GM21825 (cell line): ENCODE measurements around the gene SULT1A3.
"Not testable (repeated sequence)": the region's sequence is repeated elsewhere in the genome, so short reads cannot be mapped to it uniquely, and the experiment has no call there.

Experiments
- ATAC-seq: cut with Tn5 transposase; IDR thresholded peaks from one replicate; pipeline ENCODE4 v1.9.1; 2021; ENCODE audit warnings: mild to moderate bottlenecking, moderate library complexity; ENCODE audit not compliant: unreplicated experiment

The SULT1A3 gene

GRCh38 chr16:30186782-30187555, 12.1 kb upstream of the SULT1A3 start:
- no peak for ATAC-seq

GRCh38 chr16:30187556-30187865, 11.5 kb upstream of the SULT1A3 start:
- no peak for ATAC-seq

- no peak for ATAC-seq
These were observed 11.0 kb upstream of the SULT1A3 start for GRCh38 chr16:30187971-30188561.

DNA sequence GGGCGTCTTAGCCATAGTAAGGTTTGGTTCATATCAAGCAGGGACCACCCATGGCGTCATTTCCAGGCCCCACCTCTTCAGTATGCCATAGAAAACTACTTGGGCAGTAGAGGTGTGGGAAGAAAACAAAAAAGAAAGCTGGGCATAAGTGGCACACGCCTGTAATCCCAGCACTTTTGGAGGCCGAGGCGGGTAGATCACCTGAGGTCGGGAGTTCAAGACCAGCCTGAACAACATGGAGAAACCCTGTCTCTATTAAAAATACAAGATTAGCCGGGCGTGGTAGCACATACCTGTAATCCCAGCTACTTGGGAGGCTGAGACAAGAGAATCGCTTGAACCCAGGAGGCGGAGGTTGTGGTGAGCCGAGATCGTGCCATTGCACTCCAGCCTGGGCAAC, 7.9 kb upstream of the SULT1A3 start:
- ATAC-seq = not testable (repeated sequence)

GRCh38 chr16:30193098-30193497, 6.0 kb upstream of the SULT1A3 start:
- peak; percentile 14 for ATAC-seq

GRCh38 chr16:30193615-30194014, 5.4 kb upstream of the SULT1A3 start, which contains the start of the genes BOLA2B and SLX1A:
Gene BOLA2B (minus strand): TSS chr16:30193666. CDS start chr16:30193595, 71 bp downstream.
Gene SLX1A (plus strand): TSS chr16:30193875. CDS start chr16:30194085, 210 bp downstream.
- peak; percentile 82 for ATAC-seq

DNA sequence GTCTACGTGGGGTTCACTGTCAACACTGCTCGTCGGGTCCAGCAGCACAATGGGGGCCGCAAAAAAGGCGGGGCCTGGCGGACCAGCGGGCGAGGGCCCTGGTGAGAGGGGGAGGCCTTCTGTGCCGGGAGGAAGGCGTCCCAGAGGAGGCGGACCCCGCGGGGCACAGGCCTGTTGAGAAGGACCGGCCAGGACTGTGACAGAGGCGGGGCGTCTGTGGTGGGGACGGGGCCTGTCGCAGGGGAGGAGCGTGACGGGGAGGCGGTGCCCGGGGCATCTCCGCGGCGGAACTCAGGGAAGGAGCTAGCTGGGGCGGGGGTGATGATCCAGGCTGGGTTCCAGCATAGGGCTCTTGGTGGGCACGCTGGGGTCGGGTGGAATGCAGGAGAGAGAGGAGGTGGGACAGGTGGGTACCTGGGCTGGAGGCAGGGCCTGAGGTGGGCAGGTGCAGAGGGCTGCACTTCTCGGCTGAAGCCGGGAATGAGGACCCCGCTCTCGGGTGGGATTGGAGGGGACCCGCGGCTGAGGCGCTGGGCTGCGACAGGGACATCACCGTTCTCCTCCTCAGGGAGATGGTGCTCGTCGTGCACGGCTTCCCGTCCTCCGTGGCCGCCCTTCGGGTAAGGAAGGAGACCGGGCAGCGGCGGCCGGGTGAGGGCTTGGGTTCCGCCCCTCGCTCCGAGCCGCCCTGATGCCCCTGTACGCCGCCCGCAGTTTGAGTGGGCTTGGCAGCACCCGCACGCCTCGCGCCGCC, 4.7 kb upstream of the SULT1A3 start:
- ATAC-seq = peak; percentile 49

- not testable (repeated sequence) for ATAC-seq
These were observed 2.1 kb upstream of the SULT1A3 start for GRCh38 chr16:30197001-30197400.

DNA sequence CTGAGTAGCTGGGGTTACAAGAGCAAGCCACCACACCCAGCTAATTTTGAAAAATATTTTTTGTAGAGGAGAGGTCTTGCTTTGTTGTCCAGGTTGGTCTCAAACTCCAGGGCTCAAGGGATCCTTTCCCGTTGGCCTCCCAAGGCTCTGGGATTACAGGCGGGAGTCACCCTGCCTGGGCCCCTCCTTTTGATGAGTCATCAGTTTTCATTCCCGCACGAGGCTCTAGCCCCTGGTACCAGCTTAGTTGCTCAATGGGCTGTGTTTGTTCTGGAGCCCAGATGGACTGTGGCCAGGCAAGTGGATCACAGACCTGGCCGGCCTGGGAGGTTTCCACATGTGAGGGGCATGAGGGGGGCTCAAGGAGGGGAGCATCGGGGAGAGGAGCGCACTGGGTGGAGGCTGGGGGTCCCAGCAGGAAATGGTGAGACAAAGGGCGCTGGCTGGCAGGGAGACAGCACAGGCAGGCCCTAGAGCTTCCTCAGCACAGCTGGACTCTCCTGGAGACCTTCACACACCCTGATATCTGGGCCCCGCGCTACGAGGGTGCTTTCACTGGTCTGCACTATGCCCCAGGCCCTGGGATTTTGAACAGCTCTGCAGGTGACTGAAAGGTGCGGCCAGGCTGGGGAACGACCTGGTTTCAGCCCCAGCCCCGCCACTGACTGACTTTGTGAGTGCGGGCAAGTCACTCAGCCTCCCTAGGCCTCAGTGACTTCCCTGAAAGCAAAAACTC, 721 bp downstream of the SULT1A3 start:
- ATAC-seq = not testable (repeated sequence)

GRCh38 chr16:30205541-30206236, 6.6 kb downstream of the SULT1A3 start:
- ATAC-seq = not testable (repeated sequence)

- not testable (repeated sequence) for ATAC-seq
These were observed 7.2 kb downstream of the SULT1A3 start for GRCh38 chr16:30206252-30206651.

DNA sequence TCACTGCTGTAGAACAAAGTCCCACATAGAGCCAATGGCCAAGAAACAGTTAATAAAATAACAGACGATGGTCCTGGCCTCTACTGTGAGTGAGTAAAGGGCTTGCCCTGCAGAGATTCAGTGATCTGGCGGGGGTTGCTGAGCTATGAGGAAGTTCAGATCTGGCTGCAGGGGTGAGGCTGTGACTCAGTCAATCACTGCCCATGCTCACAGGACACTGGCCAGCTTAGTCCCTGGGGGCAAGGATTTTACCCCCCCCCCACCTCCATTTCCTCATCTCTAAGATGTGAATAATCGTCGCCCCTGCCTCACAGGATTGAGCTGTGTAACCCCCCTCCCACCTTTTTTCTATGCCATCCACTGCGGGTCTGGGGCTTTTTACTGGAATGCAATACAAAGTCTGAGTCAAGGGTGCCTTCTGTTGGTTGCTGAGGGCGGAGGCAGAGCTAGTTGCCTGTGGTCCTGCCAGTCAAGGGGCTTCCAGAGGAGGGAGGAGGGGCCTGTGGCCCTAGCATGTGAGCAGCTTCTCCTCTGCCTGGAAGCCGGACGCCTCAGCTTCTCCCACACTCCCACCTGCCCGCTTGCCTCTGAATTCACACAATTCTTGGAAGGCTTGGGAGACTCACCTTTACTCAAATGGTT, 8.1 kb downstream of the SULT1A3 start:
- ATAC-seq = not testable (repeated sequence)

GRCh38 chr16:30209032-30209431, 10.0 kb downstream of the SULT1A3 start:
- ATAC-seq = not testable (repeated sequence)

DNA sequence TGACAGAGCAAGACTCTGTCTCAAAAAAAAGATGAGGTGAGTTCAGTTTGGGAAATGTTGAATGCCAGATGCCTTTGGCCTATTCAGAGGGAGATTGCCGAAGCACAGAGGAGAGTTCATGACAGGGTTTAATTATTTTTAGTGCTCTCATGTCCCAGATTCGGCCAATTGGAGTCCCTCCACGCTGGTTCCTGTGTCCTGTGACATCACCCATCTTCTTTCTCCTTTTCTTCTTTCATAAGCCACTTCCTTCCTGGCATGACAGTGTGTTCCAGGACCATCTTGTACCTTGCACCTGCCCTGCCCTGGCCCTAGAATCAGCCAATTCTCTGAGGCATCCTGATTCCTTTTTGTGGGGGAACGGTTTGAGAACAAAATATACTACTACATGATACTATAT, 12.4 kb downstream of the SULT1A3 start:
- ATAC-seq = not testable (repeated sequence)

DNA sequence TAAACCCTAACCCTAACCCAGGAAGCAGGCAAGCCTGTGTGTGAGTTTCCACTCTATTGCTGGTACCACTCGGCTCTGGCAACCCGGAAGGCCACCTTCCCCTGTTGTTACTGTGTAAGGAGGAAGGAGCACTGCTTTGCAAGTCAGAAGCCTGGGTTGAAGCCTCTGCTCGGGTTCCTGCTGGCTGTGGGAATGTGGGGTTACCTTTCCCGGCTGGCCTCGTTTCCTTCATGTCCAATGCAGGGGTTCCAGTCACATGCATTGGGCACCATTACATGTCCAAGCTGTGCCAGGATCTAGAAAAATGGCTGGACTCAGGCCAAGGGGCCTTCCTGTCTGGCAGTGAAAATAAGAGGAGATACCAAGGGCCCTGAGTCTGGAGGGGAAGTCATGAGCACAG, 18.0 kb downstream of the SULT1A3 start:
- ATAC-seq = not testable (repeated sequence)

DNA sequence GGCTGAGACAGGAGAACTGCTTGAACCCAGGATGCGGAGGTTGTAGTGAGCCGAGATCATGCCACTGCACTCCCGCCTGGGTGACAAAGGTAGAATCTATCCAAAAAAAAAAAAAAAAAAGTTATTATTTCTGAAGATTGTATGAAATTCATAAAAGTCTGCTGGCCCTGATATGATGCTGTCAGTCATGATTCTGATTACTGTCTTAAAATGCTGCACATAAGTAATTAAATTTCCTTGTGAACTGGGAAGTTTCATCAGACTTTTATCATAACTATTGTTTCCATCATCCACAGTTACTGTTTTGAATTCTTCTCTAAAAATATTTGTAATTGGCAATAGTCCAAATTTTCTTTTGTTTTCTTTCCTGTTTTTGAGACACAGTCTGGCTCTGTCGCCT, 49.3 kb downstream of the SULT1A3 start, which contains the start of gene NPIPB13:
Gene NPIPB13, minus strand, starts transcription at position 101 of the 400 bp plus-strand sequence. CDS start 2,906 bp downstream, outside the sequence.
- not testable (repeated sequence) for ATAC-seq
